Suppressor macrophage treated with lipopolysaccharide for 4 hours (primary cell): ENCODE data around the gene CYP1A1.

ENCODE experiments used
- DNase-seq: peaks from one replicate; pipeline ENCODE4 v3.0.0-alpha.2; 2020

The CYP1A1 gene

DNA sequence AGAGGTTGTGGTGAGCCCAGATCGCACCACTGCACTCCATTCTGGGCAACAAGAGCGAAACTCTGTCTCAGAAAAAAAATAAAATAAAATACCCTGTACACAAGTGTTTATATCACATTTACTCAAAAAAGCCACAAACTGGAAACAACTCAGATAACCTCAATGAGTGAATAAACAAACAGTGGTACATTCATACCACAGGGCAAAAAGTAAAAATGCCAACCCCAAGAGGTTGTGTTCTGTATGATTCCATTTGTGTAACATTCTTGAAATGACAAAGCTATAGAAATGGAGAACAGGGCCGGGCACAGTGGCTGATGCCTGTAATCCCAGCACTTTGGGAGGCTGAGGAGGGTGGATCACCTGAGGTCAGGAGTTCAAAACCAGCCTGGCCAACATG, 42.4 kb downstream of the CYP1A1 start:
- DNase-seq: no peak

- peak; percentile 6 for DNase-seq
These were observed 44.9 kb downstream of the CYP1A1 start for GRCh38 chr15:74680456-74680855.

- DNase-seq: no peak
These were observed 48.5 kb downstream of the CYP1A1 start for GRCh38 chr15:74676801-74677200.

DNA sequence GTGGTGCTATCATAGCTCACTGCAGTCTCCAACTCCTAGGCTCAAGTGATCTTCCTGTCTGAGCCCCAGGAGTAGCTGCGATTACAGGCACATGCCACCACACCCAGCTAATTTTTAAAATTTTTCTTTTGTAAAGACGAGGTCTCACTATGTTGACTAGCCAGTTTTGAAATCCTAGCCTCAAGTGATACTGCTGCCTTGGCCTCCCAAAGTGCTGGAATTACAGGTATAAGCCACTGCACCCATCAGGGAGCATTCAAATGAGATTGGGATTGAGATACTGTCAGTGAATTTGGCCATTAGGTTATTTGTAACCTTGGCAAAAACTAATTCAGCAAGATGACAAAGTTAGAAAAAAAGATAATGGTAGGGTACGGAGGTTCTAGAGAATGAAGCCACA, 51.2 kb downstream of the CYP1A1 start:
- DNase-seq: no peak

DNA sequence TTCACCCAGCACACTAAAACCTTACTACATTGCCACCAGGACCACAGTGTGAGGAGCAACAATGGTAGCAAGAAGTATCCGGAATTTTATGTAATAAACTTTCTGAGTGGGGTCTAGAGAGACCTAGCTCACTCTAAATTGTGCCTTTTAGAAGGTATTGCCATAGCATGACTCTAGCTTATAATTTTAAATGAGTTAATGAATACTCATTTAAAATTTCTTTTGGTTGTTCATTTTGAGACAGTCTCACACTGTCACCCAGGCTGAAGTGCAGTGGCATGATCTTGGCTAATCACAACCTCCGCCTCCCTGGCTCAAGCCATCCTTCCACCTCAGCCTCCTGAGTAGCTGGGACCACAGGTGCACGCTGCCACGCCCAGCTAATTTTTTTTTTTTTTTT, 55.7 kb downstream of the CYP1A1 start:
- no peak for DNase-seq
